SK-N-MC (cell line): ENCODE measurements around the gene PRDM7.

Experiments used
- DNase-seq: peaks from one replicate; pipeline ENCODE4 v3.0.0-alpha.2; 2011; ENCODE audit warnings: low read depth, low spot score
- H3K27ac ChIP-seq: fragments of 200-600 bp; sonication (generic); 2 replicates; pipeline ENCODE4 v1.5.1; 2016; ENCODE audit warnings: mixed run types
- H3K36me3 ChIP-seq: fragments of 200-600 bp; sonication (generic); 2 replicates; pipeline ENCODE4 v1.6.1; 2017; ENCODE audit warnings: antibody characterized with exemption, low read length, mixed read lengths; ENCODE audit not compliant: insufficient read depth
- H3K4me3 ChIP-seq: fragments of 200-600 bp; sonication (generic); 2 replicates; pipeline ENCODE4 v1.5.1; 2016
- H3K9ac ChIP-seq: fragments of 200-600 bp; sonication (generic); 2 replicates; pipeline ENCODE4 v1.8.0; 2017; ENCODE audit warnings: mixed run types, mixed read lengths; ENCODE audit not compliant: insufficient read length
- H3K9me3 ChIP-seq: fragments of 200-600 bp; sonication (generic); 2 replicates; pipeline ENCODE4 v1.6.1; 2017; ENCODE audit warnings: low read depth, mild to moderate bottlenecking, antibody characterized with exemption, low read length, moderate library complexity, mixed read lengths
- EZH2 ChIP-seq: fragments of 200-600 bp; sonication (generic); IDR thresholded peaks from one replicate; pipeline ENCODE4 v1.6.1; 2017; ENCODE audit warnings: antibody characterized with exemption
- FOXP2 ChIP-seq: optimal IDR thresholded peaks from 2 replicates; pipeline ENCODE3; 2011; ENCODE audit warnings: mild to moderate bottlenecking, moderate library complexity; ENCODE audit not compliant: insufficient read depth; ENCODE audit errors: extremely low read length, control extremely low read depth
- POLR2AphosphoS5 ChIP-seq: IDR thresholded peaks from 2 replicates; pipeline ENCODE4 v1.6.1; 2012; ENCODE audit warnings: mild to moderate bottlenecking, low read depth, low read length, borderline replicate concordance

PRDM7 gene

GRCh38 chr16:90047714-90048346 is 29.3 kb downstream of the PRDM7 start:
- Histone ChIP-seq H3K9me3 (no peaks in the 10 kb centered on the region), H3K9ac (no peak overlapping the region), H3K27ac (0 out of 2 replicates have a peak overlapping the region, but pooled peaks have one; percentile 42), H3K36me3 (no peaks in the 10 kb centered on the region), H3K4me3 (peak overlapping the region; percentile 65)
- DNase-seq = no peak
- TF ChIP-seq EZH2 = no peak
- no peak for TF ChIP-seq FOXP2

GRCh38 chr16:90046971-90047713 is 30.0 kb downstream of the PRDM7 start:
- DNase-seq = no peak
- H3K9me3 ChIP-seq = no peaks in the 10 kb centered on the region
- H3K36me3 ChIP-seq = no peaks in the 10 kb centered on the region
- peak overlapping the region; percentile 65 for H3K4me3 ChIP-seq
- peak overlapping the region; percentile 41 for H3K9ac ChIP-seq
- H3K27ac ChIP-seq = peak overlapping the region; percentile 19; the same call in 1 of the 2 replicates
- no peak for TF ChIP-seq POLR2AphosphoS5
- TF ChIP-seq FOXP2 = no peak
- no peak for TF ChIP-seq EZH2

GRCh38 chr16:90046122-90046970 is 30.8 kb downstream of the PRDM7 start:
- TF ChIP-seq EZH2 = no peak
- TF ChIP-seq POLR2AphosphoS5 = no peak
- TF ChIP-seq FOXP2 = no peak
- H3K9ac ChIP-seq = no peak overlapping the region
- H3K9me3 ChIP-seq = no peaks in the 10 kb centered on the region
- DNase-seq = no peak
- no peak overlapping the region for H3K4me3 ChIP-seq
- H3K36me3 ChIP-seq = no peaks in the 10 kb centered on the region
- no peak overlapping the region for H3K27ac ChIP-seq

- DNase-seq = no peak
- no peak overlapping the region for H3K27ac ChIP-seq
- no peak for TF ChIP-seq POLR2AphosphoS5
- no peak for TF ChIP-seq FOXP2
- no peak for TF ChIP-seq EZH2
- no peaks in the 10 kb centered on the region for H3K36me3 ChIP-seq
- H3K4me3 ChIP-seq = no peak overlapping the region
- H3K9ac ChIP-seq = no peak overlapping the region
- H3K9me3 ChIP-seq = no peaks in the 10 kb centered on the region
These were observed 33.0 kb downstream of the PRDM7 start for GRCh38 chr16:90044111-90044551.

GRCh38 chr16:90043526-90043925 is 33.6 kb downstream of the PRDM7 start:
- Histone ChIP-seq H3K4me3 (no peak overlapping the region), H3K27ac (no peak overlapping the region), H3K36me3 (no peaks in the 10 kb centered on the region), H3K9me3 (no peaks in the 10 kb centered on the region), H3K9ac (no peak overlapping the region)
- no peak for DNase-seq
- TF ChIP-seq POLR2AphosphoS5 = no peak
- TF ChIP-seq FOXP2 = no peak
- TF ChIP-seq EZH2 = no peak

- no peaks in the 10 kb centered on the region for H3K9me3 ChIP-seq
- DNase-seq = no peak
- no peak overlapping the region for H3K4me3 ChIP-seq
- H3K9ac ChIP-seq = no peak overlapping the region
- no peak overlapping the region for H3K27ac ChIP-seq
- no peaks in the 10 kb centered on the region for H3K36me3 ChIP-seq
- TF ChIP-seq POLR2AphosphoS5 (no peak), EZH2 (no peak), FOXP2 (no peak)
These were observed 34.1 kb downstream of the PRDM7 start for GRCh38 chr16:90042946-90043514.

GRCh38 chr16:90041896-90042473 is 35.1 kb downstream of the PRDM7 start:
- Histone ChIP-seq H3K9me3 (no peaks in the 10 kb centered on the region), H3K36me3 (peaks cover 2% of the 10 kb centered on the region; the same call in 1 of the 2 replicates)
- no peak for DNase-seq

More at GRCh38 chr16:90041896-90042473, 35.1 kb downstream of the PRDM7 start:
- Histone ChIP-seq H3K9ac (no peak overlapping the region), H3K27ac (no peak overlapping the region), H3K4me3 (no peak overlapping the region)
- TF ChIP-seq POLR2AphosphoS5 (no peak), EZH2 (no peak), FOXP2 (no peak)
